HL-60 (cell line): ENCODE results near the gene MTHFSD.

Experiments used
- DNase-seq, 2 experiments: peaks; one replicate each; pipeline ENCODE4 v3.0.0-alpha.2; 2010 to 2020; ENCODE audit warnings: low read depth in 1 of 2, low spot score in 1 of 2
- H3K27ac ChIP-seq: fragments of 250-450 bp; sonication (Bioruptor Pico); replicated peaks from 2 replicates; pipeline ENCODE4 v1.5.1; 2020; ENCODE audit warnings: mild to moderate bottlenecking, moderate library complexity
- H3K27me3 ChIP-seq: fragments of 250-450 bp; sonication (Bioruptor Pico); 2 replicates; pipeline ENCODE4 v1.5.1; 2021; ENCODE audit warnings: mild to moderate bottlenecking, moderate library complexity; ENCODE audit not compliant: insufficient read depth, poor library complexity, severe bottlenecking
- H3K4me3 ChIP-seq: replicated peaks from 2 replicates; pipeline ENCODE4 v1.5.1; 2011; ENCODE audit warnings: mild to moderate bottlenecking, control low read depth, low read length; ENCODE audit not compliant: insufficient read depth
- CTCF ChIP-seq: IDR thresholded peaks from one replicate; pipeline ENCODE4 v1.5.1; 2011; ENCODE audit warnings: low read length, control low read depth, inconsistent platforms; ENCODE audit not compliant: insufficient read depth
- GABPA ChIP-seq: IDR thresholded peaks from 2 replicates; pipeline ENCODE4 v1.6.1; 2012; ENCODE audit warnings: low read depth
- POLR2AphosphoS5 ChIP-seq: IDR thresholded peaks from 2 replicates; pipeline ENCODE4 v1.6.1; 2012; ENCODE audit warnings: low read depth
- REST ChIP-seq: IDR thresholded peaks from 2 replicates; pipeline ENCODE4 v1.6.1; 2012; ENCODE audit warnings: low read depth; ENCODE audit not compliant: insufficient replicate concordance
- SPI1 ChIP-seq: IDR thresholded peaks from 2 replicates; pipeline ENCODE4 v1.6.1; 2012; ENCODE audit warnings: low read depth, mild to moderate bottlenecking, borderline replicate concordance

Gene MTHFSD

GRCh38 chr16:86481607-86482006 lies 73.4 kb downstream of the MTHFSD start:
- DNase-seq = no peak
- TF ChIP-seq CTCF = no peak
- no peak for TF ChIP-seq SPI1
- TF ChIP-seq REST = no peak
- no peak for TF ChIP-seq POLR2AphosphoS5
- no peak for TF ChIP-seq GABPA
- Histone ChIP-seq H3K27me3 (no peaks in the 10 kb centered on the region), H3K4me3 (no peak overlapping the region), H3K27ac (no peak overlapping the region)

GRCh38 chr16:86480444-86480843 lies 74.6 kb downstream of the MTHFSD start:
- Histone ChIP-seq H3K4me3 (no peak overlapping the region), H3K27me3 (no peaks in the 10 kb centered on the region), H3K27ac (no peak overlapping the region)
- TF ChIP-seq CTCF (no peak), POLR2AphosphoS5 (no peak), GABPA (no peak), SPI1 (no peak), REST (no peak)
- DNase-seq = no peak
